ENCODE results near the gene WFIKKN1.

The WFIKKN1 gene

GRCh38 chr16:660459-661183 lies 29.8 kb downstream of the WFIKKN1 start:
- Histone ChIP-seq H3K9me3 (ENCODE audit: control insufficient read depth, insufficient read depth, low read depth, low read length) (no peaks in the 10 kb centered on the region), H3K27ac (ENCODE audit: extremely low read depth, low read depth, low read length) (no peak overlapping the region), H3K36me3 (ENCODE audit: control insufficient read depth in 2 of 2, insufficient read depth in 1 of 2, low read length in 2 of 2) (peaks cover 0 to 60% of the 10 kb centered on the region in 2 experiments; a peak in 2 of 3 replicates), H3K4me1 (ENCODE audit: control insufficient read depth, insufficient read depth, low read length) (peaks cover 3% of the 10 kb centered on the region; the same call in 1 of the 2 replicates), H3K4me3 (ENCODE audit: low read depth, low read length) (no peak overlapping the region)
- ChIA-PET CTCF (no interaction called here), POLR2A (interaction anchor here (0.9 kb wide), 1 partner anchor 11 kb away, joined by 4 read pairs; the partner anchor contains the start of gene WDR90)
- TF ChIP-seq ZNF639 (tag by site-specific recombination; IDR thresholded peaks at IDR 0.05) (no peak; the same call in 1 of the 2 replicates), ZBTB21 (tag by site-specific recombination; IDR thresholded peaks at IDR 0.05) (no peak), IKZF3 (tag by site-specific recombination; IDR thresholded peaks at IDR 0.05) (peak; percentile 59), ZNF175 (tag by site-specific recombination; IDR thresholded peaks at IDR 0.05) (no peak), KLF8 (tag by site-specific recombination; IDR thresholded peaks at IDR 0.05) (0 out of 2 replicates have a peak, but pooled peaks have one; percentile 47), ZNF610 (tag by site-specific recombination; IDR thresholded peaks at IDR 0.05; ENCODE audit: borderline replicate concordance) (0 out of 2 replicates have a peak, but pooled peaks have one; percentile 16), GLIS2 (tag by site-specific recombination; IDR thresholded peaks at IDR 0.05) (peak; percentile 85), ZNF398 (tag by site-specific recombination; IDR thresholded peaks at IDR 0.05) (0 out of 2 replicates have a peak, but pooled peaks have one; percentile 52), ZNF140 (tag by site-specific recombination; IDR thresholded peaks at IDR 0.05) (no peak), ZNF341 (tag by site-specific recombination; IDR thresholded peaks at IDR 0.05; ENCODE audit: low read depth) (peak; percentile 37; the same call in 1 of the 2 replicates), SCRT2 (tag by site-specific recombination; IDR thresholded peaks at IDR 0.05) (peak; percentile 78), ZNF76 (tag by site-specific recombination; IDR thresholded peaks at IDR 0.05; ENCODE audit: borderline replicate concordance, low read depth) (0 out of 2 replicates have a peak, but pooled peaks have one; percentile 9), ZBTB11 (tag by site-specific recombination; conservative IDR thresholded peaks at IDR 0.05; ENCODE audit: low read depth) (no peak), ZSCAN30 (tag by site-specific recombination; IDR thresholded peaks at IDR 0.05) (peak; percentile 74; the same call in 1 of the 2 replicates), ZNF660 (tag by site-specific recombination; IDR thresholded peaks at IDR 0.05) (0 out of 2 replicates have a peak, but pooled peaks have one; percentile 39), MYNN (tag by site-specific recombination; IDR thresholded peaks at IDR 0.05; ENCODE audit: borderline replicate concordance) (no peak), OVOL3 (tag by site-specific recombination; IDR thresholded peaks at IDR 0.05) (no peak), BCL6B (tag by site-specific recombination; IDR thresholded peaks at IDR 0.05) (no peak), ZFHX2 (tag by site-specific recombination; conservative IDR thresholded peaks at IDR 0.05) (peak; percentile 72), ZNF843 (tag by site-specific recombination; IDR thresholded peaks at IDR 0.05) (no peak), ZBTB26 (tag by site-specific recombination; optimal IDR thresholded peaks at IDR 0.05) (peak; percentile 39), SP2 (tag by site-specific recombination; IDR thresholded peaks at IDR 0.05) (peak; percentile 80), ZNF169 (tag by site-specific recombination; IDR thresholded peaks at IDR 0.05) (no peak), SCRT1 (tag by site-specific recombination; IDR thresholded peaks at IDR 0.05; ENCODE audit: borderline replicate concordance) (peak; percentile 74; the same call in 1 of the 2 replicates), OSR2 (tag by site-specific recombination; IDR thresholded peaks at IDR 0.05) (peak; percentile 90), ZNF585B (tag by site-specific recombination; IDR thresholded peaks at IDR 0.05) (no peak)

All from HEK293 (cell line).